HG03575 (cell line): ENCODE data around the gene ALKBH3.

Experiments
- ATAC-seq: cut with Tn5 transposase; IDR thresholded peaks from one replicate; pipeline ENCODE4 v1.9.1; 2021; ENCODE audit not compliant: unreplicated experiment, insufficient number of reproducible peaks, low FRiP score; ENCODE audit errors: extremely low read depth

ALKBH3 gene

DNA sequence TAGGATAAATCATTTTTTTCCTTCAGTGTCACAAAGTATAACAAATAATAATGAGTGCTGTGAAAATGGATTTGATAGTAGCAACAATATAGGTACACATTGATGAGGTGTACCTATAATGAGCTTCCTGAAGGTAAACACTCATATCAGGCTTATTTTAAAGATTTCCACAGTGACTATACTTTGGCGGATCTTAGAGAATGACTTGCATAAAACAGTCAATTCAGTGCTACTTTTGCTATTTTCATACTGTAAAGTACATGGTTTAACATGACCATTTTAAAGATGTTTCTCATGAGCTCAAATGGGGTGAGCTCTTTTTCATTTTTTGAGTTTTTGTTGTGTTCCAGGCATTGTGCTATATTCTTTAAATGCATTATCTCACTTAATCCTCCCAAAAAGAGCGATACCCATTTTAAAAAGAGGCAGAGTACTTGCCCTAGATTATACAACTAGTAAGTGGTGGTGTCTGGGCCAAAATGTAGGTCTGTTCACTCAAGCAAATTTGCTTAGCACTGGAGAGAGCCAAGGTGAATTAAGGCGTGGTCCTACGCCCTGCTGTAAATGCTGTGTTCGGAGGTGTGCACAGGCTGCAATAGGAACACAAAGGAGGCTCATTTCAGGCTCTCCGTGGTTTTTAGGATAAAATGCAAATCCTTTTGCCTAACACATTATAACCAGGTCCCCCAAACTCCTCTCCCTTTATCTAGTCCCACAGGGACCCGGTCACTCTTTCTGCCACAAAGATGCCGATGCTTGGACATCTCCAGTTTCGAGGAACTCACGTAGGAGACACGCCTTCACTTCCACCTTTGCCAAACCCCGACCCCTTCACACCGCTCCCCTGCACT lies 617 bp upstream of the ALKBH3 start:
- ATAC-seq = no peak

DNA sequence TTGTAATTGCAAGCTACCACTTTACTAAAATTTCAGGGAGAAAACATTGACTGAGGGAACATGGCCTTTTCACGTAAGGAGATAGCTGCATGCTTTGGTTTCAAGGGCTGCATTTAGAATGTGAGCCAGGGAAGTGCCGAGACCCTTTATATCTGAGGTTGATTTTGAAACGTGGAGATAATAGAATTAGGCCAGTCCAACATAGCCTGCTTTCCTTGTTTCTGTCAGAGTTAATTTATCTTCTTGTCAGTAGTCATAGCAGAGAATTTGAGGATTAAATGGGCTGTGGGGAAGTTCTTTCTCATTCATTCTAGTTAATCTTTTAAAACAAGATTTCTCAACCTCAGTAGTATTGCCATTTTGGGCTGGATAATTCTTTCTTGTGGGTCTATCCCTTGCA lies 12.2 kb downstream of the ALKBH3 start:
- ATAC-seq = no peak

DNA sequence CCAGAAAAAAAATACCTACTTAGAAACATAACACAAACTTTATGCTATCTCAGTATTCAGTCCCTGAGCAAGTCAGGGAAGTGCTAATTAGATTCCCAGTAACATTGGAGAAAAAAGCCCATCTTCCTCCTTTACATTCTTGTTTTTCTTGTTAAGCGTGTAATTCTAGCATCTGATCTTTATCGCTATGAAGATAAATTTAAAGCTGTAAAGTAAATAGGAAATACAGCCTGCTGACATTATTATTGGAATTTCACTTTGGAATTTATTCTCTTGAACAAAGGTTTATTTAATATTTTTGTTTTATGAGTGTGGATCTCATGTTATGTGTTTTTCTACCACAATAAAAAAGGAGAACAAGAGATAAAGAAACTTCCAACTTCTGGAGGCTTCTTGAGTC lies 13.9 kb downstream of the ALKBH3 start:
- no peak for ATAC-seq

DNA sequence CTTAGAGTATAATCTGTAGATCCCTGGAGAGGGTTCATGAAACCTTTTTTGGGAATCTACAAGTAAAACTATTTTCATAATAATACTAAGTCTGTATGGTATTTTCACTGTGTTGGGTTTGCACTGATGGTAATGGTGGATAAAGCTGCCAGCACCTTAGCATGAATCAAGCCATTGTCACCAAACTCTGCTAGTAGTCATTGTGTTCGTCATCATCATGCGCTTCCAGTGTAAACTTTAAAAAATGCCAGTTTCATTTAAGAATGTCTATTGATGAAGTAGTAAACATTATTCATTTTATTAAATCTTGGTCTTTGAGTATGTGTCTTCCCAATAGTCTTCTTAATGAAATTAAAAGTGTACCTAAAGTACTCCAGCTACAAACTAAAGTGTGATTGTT lies 15.0 kb downstream of the ALKBH3 start:
- no peak for ATAC-seq

DNA sequence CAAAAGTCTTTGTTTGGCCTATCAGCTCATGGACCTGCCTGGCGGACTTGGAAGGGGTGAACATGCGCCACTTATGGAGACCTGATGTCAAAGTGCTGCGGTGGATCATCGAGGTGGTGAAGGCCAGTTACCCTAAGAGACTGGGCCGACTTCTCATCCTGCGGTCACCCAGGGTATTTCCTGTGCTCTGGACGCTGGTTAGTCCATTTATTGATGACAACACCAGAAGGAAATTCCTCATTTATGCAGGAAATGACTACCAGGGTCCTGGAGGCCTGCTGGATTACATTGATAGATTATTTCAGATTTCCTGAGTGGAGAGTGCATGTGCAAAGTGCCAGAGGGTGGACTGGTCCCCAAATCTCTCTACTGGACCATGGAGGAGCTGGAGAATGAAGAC lies 17.9 kb downstream of the ALKBH3 start:
- no peak for ATAC-seq

DNA sequence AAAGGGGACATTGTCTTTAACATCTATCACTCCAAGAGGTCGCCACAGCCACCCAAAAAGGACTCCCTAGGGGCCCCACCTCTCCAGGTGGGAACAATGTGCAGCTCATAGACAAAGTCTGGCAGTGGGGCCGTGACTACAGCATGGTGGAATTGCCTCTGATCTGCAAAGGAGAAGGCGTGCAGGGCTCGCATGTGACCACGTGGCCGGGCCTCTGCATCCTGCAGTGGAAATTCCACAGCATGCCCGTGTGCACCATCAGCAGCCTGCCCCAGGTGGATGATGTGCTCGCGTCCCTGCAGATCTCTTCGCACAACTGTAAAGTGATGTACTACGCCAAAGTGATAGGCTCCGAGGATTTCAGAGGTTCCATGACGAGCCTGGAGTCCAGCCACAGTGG lies 18.5 kb downstream of the ALKBH3 start:
- no peak for ATAC-seq

DNA sequence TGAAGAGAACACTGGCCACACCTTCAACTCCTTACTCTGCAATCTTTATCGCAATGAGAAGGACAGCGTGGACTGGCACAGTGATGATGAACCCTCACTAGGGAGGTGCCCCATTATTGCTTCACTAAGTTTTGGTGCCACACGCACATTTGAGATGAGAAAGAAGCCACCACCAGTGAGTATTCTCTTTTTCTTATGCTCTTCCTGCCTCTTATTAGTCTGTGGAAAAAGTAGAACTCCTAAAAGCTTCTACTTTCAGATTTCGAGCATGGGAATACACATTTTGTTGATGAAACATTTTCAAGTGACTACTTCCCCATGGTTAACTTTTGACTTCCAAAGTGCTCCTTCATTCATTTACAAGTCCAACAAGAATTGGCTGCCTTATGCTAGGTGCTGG lies 20.9 kb downstream of the ALKBH3 start:
- no peak for ATAC-seq

DNA sequence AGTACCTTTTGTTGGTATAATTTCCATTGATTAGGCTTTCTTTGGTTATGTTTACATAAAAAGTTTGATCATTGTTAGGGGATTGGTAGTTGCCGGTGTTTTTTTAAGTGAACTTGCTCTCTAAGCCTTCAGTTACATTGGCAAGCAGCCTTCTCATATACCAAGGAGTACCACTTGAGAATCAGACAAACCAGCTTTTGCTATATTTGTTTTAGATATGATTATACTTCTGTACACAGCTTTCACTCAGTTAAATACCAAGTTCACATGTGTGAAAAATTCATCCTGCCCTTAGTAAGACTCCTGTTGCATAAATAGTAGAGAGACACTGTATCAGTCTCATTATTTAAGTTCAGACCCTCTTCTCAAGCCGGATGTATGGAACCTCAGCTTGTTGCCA lies 22.4 kb downstream of the ALKBH3 start:
- ATAC-seq = no peak

DNA sequence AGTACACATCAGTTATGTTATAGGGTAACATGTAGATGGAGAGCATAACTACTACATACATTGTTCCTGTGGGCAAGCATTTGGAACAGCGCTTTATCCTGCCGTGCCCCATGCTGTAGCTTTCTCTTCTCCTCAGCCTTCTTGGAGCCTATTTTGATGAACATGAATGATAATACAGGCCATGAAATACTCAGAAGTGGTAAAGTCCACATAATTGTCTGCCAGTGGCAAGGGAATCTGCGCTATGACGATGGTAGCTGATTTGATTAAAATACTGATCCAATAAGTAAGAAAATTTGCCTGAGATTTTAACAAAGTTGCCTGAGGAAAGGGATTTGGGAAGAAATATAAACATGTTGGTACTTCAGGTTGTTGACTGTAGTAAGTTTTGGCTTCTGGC lies 23.3 kb downstream of the ALKBH3 start:
- ATAC-seq = no peak

DNA sequence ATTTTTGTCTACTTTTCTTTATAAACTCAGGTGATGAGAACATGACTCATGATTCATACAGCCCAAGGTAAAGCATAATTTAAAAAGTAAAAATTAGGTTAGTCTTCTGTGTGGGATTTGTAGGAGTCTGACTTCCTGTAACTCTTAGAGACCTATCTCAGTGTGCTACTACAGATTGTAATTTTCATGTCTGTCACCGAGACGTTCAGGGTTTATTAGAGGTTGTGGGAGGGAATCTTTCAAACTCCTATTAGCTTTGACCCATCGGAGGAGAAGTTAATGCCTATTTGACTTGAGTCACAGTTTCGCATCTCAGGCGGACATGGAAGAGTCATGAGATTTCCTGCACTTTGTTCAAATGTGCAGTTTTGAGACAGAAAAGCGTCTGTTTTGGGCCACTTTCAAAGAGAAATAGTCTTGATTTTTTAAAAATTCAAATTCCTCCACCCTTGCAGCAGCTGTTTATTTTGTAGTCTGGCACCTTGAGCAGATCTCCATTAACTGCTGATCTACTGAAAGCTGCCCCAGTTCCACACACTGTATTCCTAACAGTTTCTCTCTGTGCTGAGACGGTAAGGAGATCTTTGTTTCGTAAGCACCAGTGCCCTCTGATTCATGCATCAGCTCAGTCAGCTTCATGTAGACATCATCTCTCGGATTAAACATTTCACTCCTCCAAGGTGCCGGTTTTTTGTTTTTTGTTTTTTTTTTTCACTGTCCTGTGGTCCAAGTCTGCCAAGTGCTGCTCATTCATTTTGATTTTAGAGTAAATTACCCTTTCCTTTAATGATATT lies 24.3 kb downstream of the ALKBH3 start:
- ATAC-seq = no peak

DNA sequence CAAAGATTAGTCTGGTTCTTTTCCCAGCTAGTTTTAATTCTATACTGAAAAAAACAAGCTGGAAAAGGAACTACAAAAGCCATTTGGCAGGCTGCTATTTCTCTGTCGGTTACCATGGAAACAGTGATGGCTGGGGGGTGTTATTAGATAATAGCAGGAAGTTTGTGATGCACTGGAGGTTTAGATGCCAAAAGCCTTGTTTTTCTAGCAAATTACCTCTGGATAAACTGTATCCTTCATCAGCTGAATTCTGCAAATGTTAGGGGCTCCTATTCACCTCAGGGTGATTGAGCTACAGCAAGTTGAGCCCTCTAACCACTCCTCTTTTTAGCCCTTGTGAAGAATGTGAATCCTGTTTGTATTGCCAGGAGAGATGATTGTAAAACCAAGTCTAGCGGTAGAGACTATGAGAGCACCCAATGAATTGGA lies 25.2 kb downstream of the ALKBH3 start:
- no peak for ATAC-seq

DNA sequence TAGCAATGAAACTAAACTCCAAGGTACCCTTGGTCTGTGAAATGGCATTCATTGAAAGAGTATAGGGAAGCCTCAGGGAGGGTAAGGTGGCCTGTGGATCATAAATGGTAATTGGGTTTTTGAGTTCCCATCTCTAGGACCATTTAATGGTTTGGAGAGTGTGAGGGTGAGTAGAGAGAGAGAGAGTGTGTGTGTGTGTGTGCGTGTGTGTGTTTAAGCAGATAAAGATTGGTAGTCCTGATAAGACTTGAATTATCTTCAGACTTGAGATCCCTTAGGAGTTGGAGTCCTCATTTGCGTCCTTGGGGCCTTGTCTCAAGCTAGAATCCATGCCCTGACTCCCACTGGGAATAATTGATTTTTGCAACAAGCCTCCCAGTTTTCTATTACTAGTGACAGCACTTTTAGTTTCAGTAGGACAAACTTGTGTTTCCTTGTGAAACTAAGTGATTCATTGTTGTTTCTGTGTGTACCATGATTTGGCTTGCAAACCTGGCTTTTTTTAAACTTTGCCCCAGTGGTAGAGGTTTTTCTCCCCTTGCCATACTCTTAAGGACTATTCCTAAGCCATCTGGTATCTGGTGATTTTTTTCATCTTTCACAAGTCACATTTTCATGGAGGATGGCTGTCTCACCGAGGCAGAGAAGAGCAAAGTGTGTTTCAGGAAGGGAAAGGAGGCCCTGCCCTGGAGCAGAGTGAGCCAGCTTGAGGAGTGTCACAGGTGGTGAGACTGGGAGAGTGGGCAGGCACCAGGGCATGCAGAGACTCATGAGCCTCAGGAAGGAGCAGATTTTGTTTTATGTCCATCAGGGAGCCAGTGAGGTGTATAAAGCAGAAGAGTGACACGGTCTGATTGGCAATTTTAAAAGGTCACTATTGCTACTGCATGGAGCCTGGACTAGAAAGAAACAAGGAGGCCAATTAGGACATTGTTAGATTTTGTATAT lies 26.7 kb downstream of the ALKBH3 start:
- no peak for ATAC-seq

DNA sequence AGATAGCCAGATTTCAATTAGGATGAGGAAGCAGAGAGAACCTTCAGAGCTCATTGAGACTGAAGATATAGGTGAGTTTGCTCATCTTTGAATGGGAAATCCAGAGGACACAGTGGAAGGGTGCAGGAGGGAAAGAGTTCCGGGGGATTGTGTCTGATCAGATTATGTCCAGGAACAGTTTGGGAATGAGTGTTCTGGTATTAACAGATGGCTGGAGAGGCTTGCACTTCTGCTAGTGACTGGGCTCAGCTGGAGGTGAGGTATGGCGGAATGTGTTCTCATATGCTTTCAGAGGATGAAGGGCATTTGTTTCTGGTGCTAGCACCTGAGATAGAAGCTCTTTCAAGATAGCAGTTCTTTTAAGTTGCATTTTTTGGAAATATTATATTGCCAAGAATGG lies 27.6 kb downstream of the ALKBH3 start:
- ATAC-seq = no peak

DNA sequence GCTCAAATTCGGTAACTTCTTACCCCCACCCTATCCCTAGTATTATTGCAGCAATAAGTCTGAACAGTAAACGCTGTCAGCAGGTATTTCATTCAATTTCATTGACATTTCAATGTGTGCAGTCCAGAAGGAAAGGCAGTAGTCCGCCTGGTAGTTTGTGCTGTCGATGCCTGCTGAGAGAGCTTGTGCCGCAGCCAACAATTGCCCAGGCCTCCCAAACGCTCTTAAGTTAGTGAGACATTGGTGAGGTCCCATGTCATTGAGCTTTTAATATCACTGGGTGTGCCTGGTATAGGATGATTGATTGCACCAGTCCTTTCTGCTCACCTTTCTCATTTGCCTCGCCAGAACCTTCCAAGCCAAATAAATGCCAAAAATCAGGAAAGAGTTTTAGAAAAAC lies 28.1 kb downstream of the ALKBH3 start:
- no peak for ATAC-seq

DNA sequence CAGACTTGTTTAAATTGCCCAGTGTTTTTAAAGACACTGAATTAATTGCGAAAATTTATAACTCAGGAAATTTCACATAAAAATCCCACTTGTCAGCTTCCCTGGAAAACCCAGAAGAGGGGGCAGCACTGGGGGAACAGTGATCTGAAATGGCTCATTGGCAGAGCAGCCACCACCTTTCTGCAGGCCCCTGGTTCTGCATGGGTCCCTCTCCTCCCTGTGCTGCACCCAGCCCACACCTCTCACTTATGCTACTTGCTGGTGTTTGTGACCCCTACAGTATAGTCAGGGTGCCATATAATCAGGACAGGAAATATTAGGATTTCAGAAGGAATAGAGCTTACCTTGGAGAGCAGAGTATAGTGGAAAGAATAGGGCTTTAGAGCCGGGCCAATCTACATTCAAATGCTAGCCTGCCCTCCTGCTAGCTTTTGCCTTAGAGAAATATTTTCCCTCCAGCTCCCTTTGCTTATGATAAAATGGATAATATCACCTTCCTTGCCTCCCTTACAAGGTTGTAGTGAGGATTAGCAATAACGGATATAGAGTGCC lies 33.3 kb downstream of the ALKBH3 start:
- no peak for ATAC-seq

DNA sequence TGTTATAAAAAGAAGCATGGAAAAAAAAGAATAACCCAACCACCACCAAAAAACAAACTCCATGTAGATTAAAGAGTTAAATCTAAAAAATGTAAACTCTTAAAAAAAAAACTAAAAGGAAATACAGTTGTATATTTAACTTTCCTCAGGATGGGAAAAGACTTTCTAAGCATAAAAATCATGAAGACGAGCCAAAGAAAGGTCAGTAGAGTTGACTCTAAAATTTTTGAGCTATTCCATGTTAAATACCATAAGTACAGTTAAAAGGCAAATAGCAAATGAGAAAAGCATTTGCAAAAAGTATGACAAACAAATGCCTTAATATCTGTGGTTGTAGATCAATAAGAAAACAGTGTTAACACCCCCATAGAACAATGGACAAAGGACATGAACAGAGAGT lies 33.8 kb downstream of the ALKBH3 start:
- ATAC-seq = no peak

DNA sequence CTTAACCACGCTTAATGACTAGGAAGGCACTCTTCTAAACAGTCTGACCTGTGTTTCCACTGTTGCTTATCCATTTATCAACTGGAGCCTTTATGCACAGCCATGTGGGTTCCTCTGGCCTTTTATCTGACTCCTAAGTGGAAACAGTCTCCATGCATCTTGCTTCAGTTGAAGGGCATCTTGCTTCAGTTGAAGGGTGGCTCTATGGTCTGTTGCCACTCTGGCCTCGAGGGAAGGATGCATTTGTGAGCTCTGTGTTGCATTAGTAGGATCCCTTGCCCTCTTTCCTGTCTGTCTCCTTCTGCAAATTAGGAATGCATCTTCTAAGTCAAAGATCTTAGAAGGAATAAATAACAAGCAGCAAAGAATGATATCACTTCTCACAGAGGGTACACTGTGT lies 36.0 kb downstream of the ALKBH3 start:
- ATAC-seq = no peak

DNA sequence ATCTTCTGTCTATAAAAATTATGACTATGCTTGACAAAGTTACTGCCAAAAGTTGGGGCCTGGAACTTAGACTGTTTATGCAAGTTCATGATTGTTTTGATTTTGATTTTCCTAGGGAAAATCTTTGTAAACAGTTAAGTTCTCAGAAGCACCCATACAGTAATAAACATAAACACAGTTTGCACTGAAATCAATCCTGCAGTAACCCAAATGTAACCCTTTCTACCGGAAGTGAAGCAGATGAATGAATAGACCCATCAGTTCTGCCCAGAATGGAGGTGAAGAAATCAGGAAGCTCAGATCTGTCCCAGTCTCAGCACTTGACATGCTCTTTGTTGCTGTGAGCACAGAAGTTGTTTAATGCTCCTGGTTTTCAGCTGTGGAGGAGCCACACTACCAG lies 37.2 kb downstream of the ALKBH3 start:
- ATAC-seq = no peak

DNA sequence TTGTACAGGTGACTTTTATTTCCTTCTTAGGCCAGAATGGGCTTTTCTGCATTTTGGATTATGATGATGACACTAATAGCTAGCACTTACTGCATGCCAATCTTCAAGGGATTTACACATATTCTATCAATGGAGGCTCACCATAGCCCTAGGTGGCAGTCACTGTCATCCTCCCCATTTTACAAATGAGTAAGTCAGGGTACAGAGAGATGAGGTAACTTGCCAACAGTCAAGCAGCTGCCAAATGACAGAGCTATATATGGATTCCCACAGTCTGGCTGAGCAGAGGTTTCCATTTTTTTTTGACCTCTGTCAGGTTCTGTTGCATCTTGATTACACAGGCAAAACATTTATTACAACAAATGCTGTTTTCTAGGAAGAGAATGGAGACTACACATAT lies 38.0 kb downstream of the ALKBH3 start:
- no peak for ATAC-seq
